Activated T-helper 17 cell treated with anti-CD3 and anti-CD28 coated beads, Interleukin-2, amount 50 U/mL, for 72 hours (primary cell): Measurements from ENCODE around the gene WDR62. TPM values are rescaled to one million over a fixed set of nuclear protein-coding genes. Genes with fewer than 3 reads are reported as not detected.

Experiments used
- ATAC-seq: fragments of 150-1000 bp; cut with Tn5 transposase; replicated peaks from 2 replicates; pipeline ENCODE4 v1.10.0; 2021; ENCODE audit warnings: mild to moderate bottlenecking, moderate library complexity
- H3K27ac Mint-ChIP-seq: one replicate; pipeline ENCODE4 v1.8.0; 2022; ENCODE audit warnings: mixed read lengths
- H3K27me3 Mint-ChIP-seq: one replicate; pipeline ENCODE4 v1.8.0; 2022; ENCODE audit warnings: mixed read lengths
- H3K36me3 Mint-ChIP-seq: one replicate; pipeline ENCODE4 v1.8.0; 2022; ENCODE audit warnings: low read depth, mild to moderate bottlenecking, mixed read lengths
- H3K4me1 Mint-ChIP-seq: one replicate; pipeline ENCODE4 v1.8.0; 2022; ENCODE audit warnings: mixed read lengths
- H3K4me3 Mint-ChIP-seq: one replicate; pipeline ENCODE4 v1.8.0; 2022; ENCODE audit warnings: mild to moderate bottlenecking, mixed read lengths
- H3K9me3 Mint-ChIP-seq: one replicate; pipeline ENCODE4 v1.8.0; 2022; ENCODE audit warnings: mixed read lengths
- total RNA-seq, 2 donors: library from RNA; stranded (reverse); gene quantifications; one replicate each; pipeline ENCODE4 v1.2.3, GENCODE V29; 2022

Gene WDR62
- total RNA-seq, 2 donors from 2014 or later = 19.3 to 33.2 TPM

GRCh38 chr19:36149673-36150406 is 95.1 kb downstream of the WDR62 start:
- Mint-ChIP-seq H3K27me3 (no peaks in the 10 kb centered on the region), H3K27ac (peak overlapping the region; percentile 62), H3K4me3 (no peak overlapping the region), H3K36me3 (peaks cover 65% of the 10 kb centered on the region), H3K4me1 (peaks cover 3% of the 10 kb centered on the region), H3K9me3 (no peaks in the 10 kb centered on the region)
- no peak for ATAC-seq

DNA sequence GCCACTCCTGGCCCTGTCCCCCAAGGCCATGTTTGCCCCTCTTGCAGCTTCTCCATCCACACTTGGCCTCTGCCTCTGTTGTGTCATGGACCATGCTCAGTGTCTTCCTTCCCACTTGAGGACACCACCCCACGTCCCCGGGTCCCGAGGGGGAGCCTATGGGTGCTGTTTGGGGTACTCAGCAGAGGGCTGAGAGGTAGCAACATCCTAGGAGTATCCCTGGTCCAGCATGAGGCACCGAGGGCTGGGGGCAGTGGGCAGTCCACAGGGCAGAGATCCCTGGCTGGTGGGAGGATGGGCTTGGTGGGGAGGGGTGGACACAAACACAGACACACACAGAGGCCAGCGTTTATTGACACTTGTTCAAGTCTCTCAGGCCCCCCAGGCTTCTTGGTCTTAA is 95.9 kb downstream of the WDR62 start:
- no peaks in the 10 kb centered on the region for H3K9me3 Mint-ChIP-seq
- H3K27ac Mint-ChIP-seq = peak overlapping the region; percentile 62
- no peaks in the 10 kb centered on the region for H3K27me3 Mint-ChIP-seq
- peaks cover 7% of the 10 kb centered on the region for H3K4me1 Mint-ChIP-seq
- no peak for ATAC-seq
- H3K36me3 Mint-ChIP-seq = peaks cover 58% of the 10 kb centered on the region
- no peak overlapping the region for H3K4me3 Mint-ChIP-seq

- no peaks in the 10 kb centered on the region for H3K9me3 Mint-ChIP-seq
- no peaks in the 10 kb centered on the region for H3K27me3 Mint-ChIP-seq
- ATAC-seq = no peak
- H3K4me3 Mint-ChIP-seq = no peak overlapping the region
- no peak overlapping the region for H3K27ac Mint-ChIP-seq
- peaks cover 50% of the 10 kb centered on the region for H3K36me3 Mint-ChIP-seq
- peaks cover 14% of the 10 kb centered on the region for H3K4me1 Mint-ChIP-seq
These were observed 96.7 kb downstream of the WDR62 start for GRCh38 chr19:36151144-36152018.

- no peaks in the 10 kb centered on the region for H3K27me3 Mint-ChIP-seq
- peaks cover 13% of the 10 kb centered on the region for H3K4me1 Mint-ChIP-seq
- peaks cover 44% of the 10 kb centered on the region for H3K36me3 Mint-ChIP-seq
- H3K9me3 Mint-ChIP-seq = no peaks in the 10 kb centered on the region
- H3K4me3 Mint-ChIP-seq = no peak overlapping the region
- no peak overlapping the region for H3K27ac Mint-ChIP-seq
- no peak for ATAC-seq
These were observed 97.3 kb downstream of the WDR62 start for GRCh38 chr19:36152019-36152351.

- Mint-ChIP-seq H3K9me3 (no peaks in the 10 kb centered on the region), H3K36me3 (peaks cover 38% of the 10 kb centered on the region), H3K27me3 (no peaks in the 10 kb centered on the region), H3K27ac (no peak within 1 kb of the TSS), H3K4me3 (no peak within 1 kb of the TSS), H3K4me1 (peaks cover 10% of the 10 kb centered on the region)
- no peak for ATAC-seq
These were observed 97.8 kb downstream of the WDR62 start, which contains the start of gene COX7A1 for GRCh38 chr19:36152352-36153091. Gene COX7A1, minus strand, starts transcription at chr19:36152447. Its CDS starts 40 bp downstream, at chr19:36152407.

- ATAC-seq = no peak
- Mint-ChIP-seq H3K4me1 (peaks cover 10% of the 10 kb centered on the region), H3K27ac (no peak overlapping the region), H3K27me3 (no peaks in the 10 kb centered on the region), H3K4me3 (no peak overlapping the region), H3K36me3 (peaks cover 32% of the 10 kb centered on the region), H3K9me3 (no peaks in the 10 kb centered on the region)
These were observed 98.4 kb downstream of the WDR62 start for GRCh38 chr19:36153126-36153525.

Other genes with a start within 250 kb of the WDR62 start
- under 1 TPM in 1 of 2 donors, not detected in 1; 0.13 TPM for gene PRODH2, start 242.1 kb upstream of the WDR62 start, total RNA-seq
- gene NPHS1, start 202.4 kb upstream of the WDR62 start, total RNA-seq = under 1 TPM in 1 of 2 donors, not detected in 1; 0.05 TPM
- 1 to 10 TPM; 1.0 to 1.4 TPM for gene KIRREL2, start 198.0 kb upstream of the WDR62 start, total RNA-seq
- 1 to 10 TPM; 2.3 to 2.6 TPM for gene APLP1, start 186.3 kb upstream of the WDR62 start, total RNA-seq
- 100 to 1,000 TPM in 1 of 2 donors, 10 to 100 TPM in 1; 35.8 to 113 TPM for gene NFKBID, start 154.4 kb upstream of the WDR62 start, total RNA-seq
- 10 to 100 TPM; 45.5 to 47.6 TPM for gene HCST, start 152.4 kb upstream of the WDR62 start, total RNA-seq
- not detected for gene TYROBP, start 146.6 kb upstream of the WDR62 start, total RNA-seq
- 10 to 100 TPM in 1 of 2 donors, 1 to 10 TPM in 1; 9.8 to 15.1 TPM for gene LRFN3, start 118.5 kb upstream of the WDR62 start, total RNA-seq
- gene SDHAF1, start 59.7 kb upstream of the WDR62 start, total RNA-seq = 10 to 100 TPM; 17.5 to 26.0 TPM
- gene SYNE4, start 46.1 kb upstream of the WDR62 start, total RNA-seq = 1 to 10 TPM; 1.5 to 3.9 TPM
- 10 to 100 TPM; 39.1 to 69.6 TPM for gene ALKBH6, start 40.7 kb upstream of the WDR62 start, total RNA-seq
- 1 to 10 TPM in 1 of 2 donors, under 1 TPM in 1; 0.89 to 7.1 TPM for gene CLIP3, start 22.0 kb upstream of the WDR62 start, total RNA-seq
- gene THAP8, start 612 bp upstream of the WDR62 start, total RNA-seq = 1 to 10 TPM; 2.3 to 7.9 TPM
- not detected for gene OVOL3, start 56.2 kb downstream of the WDR62 start, total RNA-seq
- 10 to 100 TPM; 32.4 to 58.0 TPM for gene POLR2I, start 60.0 kb downstream of the WDR62 start, total RNA-seq
- gene TBCB, start 60.6 kb downstream of the WDR62 start, total RNA-seq = 100 to 1,000 TPM; 105 to 162 TPM
- gene CAPNS1, start 85.2 kb downstream of the WDR62 start, total RNA-seq = 100 to 1,000 TPM; 259 to 374 TPM
- not detected for gene COX7A1, start 97.5 kb downstream of the WDR62 start, total RNA-seq
- gene ZNF565, start 159.8 kb downstream of the WDR62 start, total RNA-seq = 1 to 10 TPM; 3.0 to 6.5 TPM
- gene ZNF146, start 160.2 kb downstream of the WDR62 start, total RNA-seq = 10 to 100 TPM; 72.8 to 83.8 TPM